ENCODE results near the gene RIT1. TPM values are rescaled to one million over a fixed set of nuclear protein-coding genes. Genes with fewer than 3 reads are reported as not detected.

Gene RIT1
- total RNA-seq, 1 experiment from 2014 or later = 28.1 TPM

DNA sequence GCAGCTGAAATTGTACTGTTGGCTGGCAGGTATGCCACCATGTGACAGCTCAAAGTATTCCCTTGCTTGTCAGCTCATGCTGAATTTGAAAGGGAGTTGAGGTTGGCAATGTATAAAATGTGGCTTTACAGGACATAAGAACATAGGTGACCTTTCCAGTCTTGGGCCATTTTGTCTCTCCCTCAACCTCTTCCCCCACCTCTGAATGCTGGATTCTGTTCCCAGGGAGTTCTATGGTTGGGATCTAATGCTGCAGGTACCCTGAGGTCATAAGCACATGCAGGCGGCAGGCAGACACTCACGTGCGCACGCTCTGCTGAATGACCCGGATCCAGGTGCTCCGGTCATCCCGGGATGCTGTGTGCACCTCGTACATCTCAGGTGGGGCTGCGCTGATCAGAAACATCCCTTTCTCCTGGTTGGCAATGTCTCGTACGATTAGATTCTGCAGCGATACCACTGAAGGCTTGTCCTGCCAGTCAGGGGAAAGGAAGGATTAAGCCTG, 46.3 kb upstream of the RIT1 start:
- H3K9me3 ChIP-seq (ENCODE audit: control insufficient read depth, insufficient read depth, low read depth, low read length) = no peaks in the 10 kb centered on the region
- peaks cover 23% of the 10 kb centered on the region for H3K36me3 ChIP-seq (ENCODE audit: control insufficient read depth, insufficient read depth, low read length)
- ATAC-seq (no peak), DNase-seq (ENCODE audit: low read depth, low spot score) (no peak)
- intact Hi-C loops (cut with micrococcal nuclease; ENCODE audit: unreplicated experiment) (no loop called here), in situ Hi-C loops (cut with HindIII; ENCODE audit: low pct_unique_long_range_greater_than_20kb, low sequenced_read_pairs) (no loop called here)
- no peak overlapping the region for H3K27ac ChIP-seq (ENCODE audit: low read length)
- no TSS peak for BruUV-seq (replicated peaks)
- POLR2A ChIA-PET = no interaction called here
- CTCF ChIA-PET = no interaction called here
- H3K27me3 ChIP-seq (ENCODE audit: control insufficient read depth, insufficient read depth, low read length) = no peaks in the 10 kb centered on the region
- H3K4me3 ChIP-seq (ENCODE audit: low read depth in 2 of 2, low read length in 2 of 2) = no peak overlapping the region
- TF ChIP-seq TCF7L2 (IDR thresholded peaks at IDR 0.05; ENCODE audit: low read depth, low read length) (no peak), SIN3A (IDR thresholded peaks at IDR 0.05; ENCODE audit: borderline replicate concordance, insufficient read depth, low read depth, low read length) (no peak), POLR2AphosphoS5 (IDR thresholded peaks at IDR 0.05; ENCODE audit: low read depth, low read length) (no peak)
- TF ChIP-seq, protein P1, sequence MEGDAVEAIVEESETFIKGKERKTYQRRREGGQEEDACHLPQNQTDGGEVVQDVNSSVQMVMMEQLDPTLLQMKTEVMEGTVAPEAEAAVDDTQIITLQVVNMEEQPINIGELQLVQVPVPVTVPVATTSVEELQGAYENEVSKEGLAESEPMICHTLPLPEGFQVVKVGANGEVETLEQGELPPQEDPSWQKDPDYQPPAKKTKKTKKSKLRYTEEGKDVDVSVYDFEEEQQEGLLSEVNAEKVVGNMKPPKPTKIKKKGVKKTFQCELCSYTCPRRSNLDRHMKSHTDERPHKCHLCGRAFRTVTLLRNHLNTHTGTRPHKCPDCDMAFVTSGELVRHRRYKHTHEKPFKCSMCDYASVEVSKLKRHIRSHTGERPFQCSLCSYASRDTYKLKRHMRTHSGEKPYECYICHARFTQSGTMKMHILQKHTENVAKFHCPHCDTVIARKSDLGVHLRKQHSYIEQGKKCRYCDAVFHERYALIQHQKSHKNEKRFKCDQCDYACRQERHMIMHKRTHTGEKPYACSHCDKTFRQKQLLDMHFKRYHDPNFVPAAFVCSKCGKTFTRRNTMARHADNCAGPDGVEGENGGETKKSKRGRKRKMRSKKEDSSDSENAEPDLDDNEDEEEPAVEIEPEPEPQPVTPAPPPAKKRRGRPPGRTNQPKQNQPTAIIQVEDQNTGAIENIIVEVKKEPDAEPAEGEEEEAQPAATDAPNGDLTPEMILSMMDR (IDR thresholded peaks at IDR 0.05) = no peak
- TF ChIP-seq, protein P2, sequence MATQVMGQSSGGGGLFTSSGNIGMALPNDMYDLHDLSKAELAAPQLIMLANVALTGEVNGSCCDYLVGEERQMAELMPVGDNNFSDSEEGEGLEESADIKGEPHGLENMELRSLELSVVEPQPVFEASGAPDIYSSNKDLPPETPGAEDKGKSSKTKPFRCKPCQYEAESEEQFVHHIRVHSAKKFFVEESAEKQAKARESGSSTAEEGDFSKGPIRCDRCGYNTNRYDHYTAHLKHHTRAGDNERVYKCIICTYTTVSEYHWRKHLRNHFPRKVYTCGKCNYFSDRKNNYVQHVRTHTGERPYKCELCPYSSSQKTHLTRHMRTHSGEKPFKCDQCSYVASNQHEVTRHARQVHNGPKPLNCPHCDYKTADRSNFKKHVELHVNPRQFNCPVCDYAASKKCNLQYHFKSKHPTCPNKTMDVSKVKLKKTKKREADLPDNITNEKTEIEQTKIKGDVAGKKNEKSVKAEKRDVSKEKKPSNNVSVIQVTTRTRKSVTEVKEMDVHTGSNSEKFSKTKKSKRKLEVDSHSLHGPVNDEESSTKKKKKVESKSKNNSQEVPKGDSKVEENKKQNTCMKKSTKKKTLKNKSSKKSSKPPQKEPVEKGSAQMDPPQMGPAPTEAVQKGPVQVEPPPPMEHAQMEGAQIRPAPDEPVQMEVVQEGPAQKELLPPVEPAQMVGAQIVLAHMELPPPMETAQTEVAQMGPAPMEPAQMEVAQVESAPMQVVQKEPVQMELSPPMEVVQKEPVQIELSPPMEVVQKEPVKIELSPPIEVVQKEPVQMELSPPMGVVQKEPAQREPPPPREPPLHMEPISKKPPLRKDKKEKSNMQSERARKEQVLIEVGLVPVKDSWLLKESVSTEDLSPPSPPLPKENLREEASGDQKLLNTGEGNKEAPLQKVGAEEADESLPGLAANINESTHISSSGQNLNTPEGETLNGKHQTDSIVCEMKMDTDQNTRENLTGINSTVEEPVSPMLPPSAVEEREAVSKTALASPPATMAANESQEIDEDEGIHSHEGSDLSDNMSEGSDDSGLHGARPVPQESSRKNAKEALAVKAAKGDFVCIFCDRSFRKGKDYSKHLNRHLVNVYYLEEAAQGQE (IDR thresholded peaks at IDR 0.05; ENCODE audit: insufficient read depth in 1 of 2, low read depth in 2 of 2, low read length in 1 of 2) = no peak
- peaks cover 9% of the 10 kb centered on the region for H3K4me1 ChIP-seq (ENCODE audit: control insufficient read depth, insufficient read depth, low read length)

DNA sequence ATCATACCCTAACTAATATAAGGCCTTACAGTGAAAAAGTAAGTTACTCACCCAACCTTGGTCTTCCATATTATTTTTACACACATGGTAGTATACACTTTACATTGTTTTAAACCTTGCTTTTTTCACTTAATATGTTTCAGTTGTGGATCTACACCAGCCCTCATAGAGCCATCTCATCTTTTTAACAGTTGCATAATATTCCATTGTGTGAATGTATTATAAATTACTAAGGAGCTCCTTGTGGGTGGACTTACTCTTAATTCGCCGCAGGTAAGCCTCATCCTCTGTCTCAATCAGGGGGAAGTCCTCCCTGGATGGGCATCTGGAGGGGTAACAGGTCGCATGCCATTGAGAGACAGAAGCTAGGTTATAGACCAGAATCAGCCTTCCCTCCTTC, 43.5 kb upstream of the RIT1 start:
- Histone ChIP-seq H3K9me3 (ENCODE audit: control insufficient read depth, insufficient read depth, low read depth, low read length) (no peaks in the 10 kb centered on the region), H3K4me3 (ENCODE audit: low read depth in 2 of 2, low read length in 2 of 2) (no peak overlapping the region), H3K27me3 (ENCODE audit: control insufficient read depth, insufficient read depth, low read length) (no peaks in the 10 kb centered on the region), H3K4me1 (ENCODE audit: control insufficient read depth, insufficient read depth, low read length) (no peaks in the 10 kb centered on the region), H3K36me3 (ENCODE audit: control insufficient read depth, insufficient read depth, low read length) (peaks cover 29% of the 10 kb centered on the region), H3K27ac (ENCODE audit: low read length) (no peak overlapping the region)
- DNase-seq (ENCODE audit: low read depth, low spot score) (no peak), ATAC-seq (no peak)
- CTCF ChIA-PET = interaction anchor here (0.7 kb wide), 1 partner anchor 112 kb away, joined by 5 read pairs; no protein-coding TSS in a partner anchor
- TF ChIP-seq, protein P2 (IDR thresholded peaks at IDR 0.05; ENCODE audit: insufficient read depth in 1 of 2, low read depth in 2 of 2, low read length in 1 of 2) = no peak
- TF ChIP-seq POLR2AphosphoS5 (IDR thresholded peaks at IDR 0.05; ENCODE audit: low read depth, low read length) (no peak), SIN3A (IDR thresholded peaks at IDR 0.05; ENCODE audit: borderline replicate concordance, insufficient read depth, low read depth, low read length) (no peak), TCF7L2 (IDR thresholded peaks at IDR 0.05; ENCODE audit: low read depth, low read length) (no peak)
- TF ChIP-seq, protein P1 (IDR thresholded peaks at IDR 0.05) = no peak
- in situ Hi-C loops (cut with HindIII; ENCODE audit: low pct_unique_long_range_greater_than_20kb, low sequenced_read_pairs) = no loop called here
- BruUV-seq (replicated peaks) = no TSS peak
- POLR2A ChIA-PET = no interaction called here
- intact Hi-C loops (cut with micrococcal nuclease; ENCODE audit: unreplicated experiment) = no loop called here

Data from Panc1 (cell line).